Right lobe of liver (tissue), 4 donors: ENCODE measurements around the gene ZNF710.

Experiments
- POLR2A ChIP-seq: fragments of 450-650 bp; IDR thresholded peaks from one replicate; pipeline ENCODE4 v1.6.1; 2017; ENCODE audit warnings: antibody characterized with exemption, mild to moderate bottlenecking
- TF ChIP-seq, protein P1 (sequence below), 4 donors: fragments of 200-600 bp in 3 of 4; fragments of 450-650 bp in 1 of 4; IDR thresholded peaks; one replicate each; pipeline versions ENCODE4 v1.5.1 to v1.8.0; 2016 to 2022; ENCODE audit warnings: antibody characterized with exemption in 4 of 4, mild to moderate bottlenecking in 2 of 4
- donor health status: DM: no; HTN: no; CAD: no.
- donor health status: DM: no; HTN: no; CAD: no.
- donor health status: DM: no; HTN: yes; CAD: no.

DNA sequence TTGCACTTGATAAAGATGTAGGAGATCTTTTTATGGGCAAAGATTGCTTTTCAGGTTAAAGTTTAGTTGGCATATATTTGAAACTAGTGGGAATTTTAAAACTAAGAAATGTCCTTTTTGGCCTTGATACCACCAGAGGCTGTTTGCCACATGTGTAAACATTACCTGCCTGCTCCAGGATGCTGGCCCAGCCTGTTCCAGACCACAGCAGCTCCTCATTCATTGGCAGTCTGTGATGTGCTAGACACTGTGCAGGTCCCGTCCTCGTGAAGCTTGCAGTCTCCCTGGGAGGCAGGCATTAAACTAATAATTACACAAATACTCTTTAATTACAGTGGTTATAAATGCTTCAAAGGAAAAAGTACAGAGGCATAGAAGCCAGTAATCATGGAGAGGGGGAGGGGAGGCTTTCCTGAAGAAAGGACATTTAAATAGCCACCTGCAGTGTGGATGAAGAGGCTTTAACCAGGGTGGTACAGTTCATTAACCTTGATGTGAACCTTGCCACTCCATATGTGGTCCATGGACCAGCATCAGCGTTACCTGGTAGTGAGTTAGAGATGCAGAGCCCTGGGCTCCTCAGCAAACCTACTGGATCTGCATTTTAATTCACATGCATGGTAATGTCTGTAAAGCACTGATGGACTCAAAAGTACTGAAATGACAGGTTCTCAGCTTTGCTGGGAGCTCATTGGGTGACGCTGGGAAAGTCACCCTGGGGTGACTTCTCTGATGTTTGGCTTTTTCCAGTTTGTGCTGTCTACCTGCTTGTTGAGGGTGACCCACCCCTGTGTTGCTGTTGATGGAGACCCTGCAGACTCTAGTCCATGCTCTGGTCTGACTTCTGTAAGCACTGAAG, 5.3 kb downstream of the ZNF710 start:
- TF ChIP-seq POLR2A = no peak
- TF ChIP-seq, protein P1, sequence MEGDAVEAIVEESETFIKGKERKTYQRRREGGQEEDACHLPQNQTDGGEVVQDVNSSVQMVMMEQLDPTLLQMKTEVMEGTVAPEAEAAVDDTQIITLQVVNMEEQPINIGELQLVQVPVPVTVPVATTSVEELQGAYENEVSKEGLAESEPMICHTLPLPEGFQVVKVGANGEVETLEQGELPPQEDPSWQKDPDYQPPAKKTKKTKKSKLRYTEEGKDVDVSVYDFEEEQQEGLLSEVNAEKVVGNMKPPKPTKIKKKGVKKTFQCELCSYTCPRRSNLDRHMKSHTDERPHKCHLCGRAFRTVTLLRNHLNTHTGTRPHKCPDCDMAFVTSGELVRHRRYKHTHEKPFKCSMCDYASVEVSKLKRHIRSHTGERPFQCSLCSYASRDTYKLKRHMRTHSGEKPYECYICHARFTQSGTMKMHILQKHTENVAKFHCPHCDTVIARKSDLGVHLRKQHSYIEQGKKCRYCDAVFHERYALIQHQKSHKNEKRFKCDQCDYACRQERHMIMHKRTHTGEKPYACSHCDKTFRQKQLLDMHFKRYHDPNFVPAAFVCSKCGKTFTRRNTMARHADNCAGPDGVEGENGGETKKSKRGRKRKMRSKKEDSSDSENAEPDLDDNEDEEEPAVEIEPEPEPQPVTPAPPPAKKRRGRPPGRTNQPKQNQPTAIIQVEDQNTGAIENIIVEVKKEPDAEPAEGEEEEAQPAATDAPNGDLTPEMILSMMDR (IDR thresholded peaks at IDR 0.05) = no peak
